H9 (cell line): ENCODE data around the gene VCAN. TPM values are rescaled to one million over a fixed set of nuclear protein-coding genes. Genes with fewer than 3 reads are reported as not detected.

Source experiments
- DNase-seq: peaks from one replicate; pipeline ENCODE4 v3.0.0-alpha.2; 2017
- H2AFZ ChIP-seq: one replicate; pipeline ENCODE4 v1.6.1; 2013; ENCODE audit warnings: mild to moderate bottlenecking, low read length, control low read depth, moderate library complexity
- H2AK5ac ChIP-seq: 2 replicates; pipeline ENCODE4 v1.6.1; 2013; ENCODE audit warnings: low read length, control low read depth, mixed read lengths; ENCODE audit not compliant: insufficient read length
- H2BK120ac ChIP-seq: one replicate; pipeline ENCODE4 v1.6.1; 2013; ENCODE audit warnings: low read depth, mild to moderate bottlenecking, low read length, control low read depth, inconsistent platforms; ENCODE audit not compliant: poor library complexity, severe bottlenecking
- H2BK12ac ChIP-seq: 2 replicates; pipeline ENCODE4 v1.6.1; 2013; ENCODE audit warnings: low read length, control low read depth, mixed read lengths, low read depth; ENCODE audit not compliant: insufficient read length
- H2BK15ac ChIP-seq: 2 replicates; pipeline ENCODE4 v1.6.1; 2013; ENCODE audit warnings: low read depth, low read length, control low read depth
- H2BK20ac ChIP-seq: one replicate; pipeline ENCODE4 v1.6.1; 2013; ENCODE audit warnings: low read depth, mild to moderate bottlenecking, low read length, control low read depth, inconsistent platforms; ENCODE audit not compliant: poor library complexity, severe bottlenecking
- H2BK5ac ChIP-seq: 2 replicates; pipeline ENCODE4 v1.6.1; 2013; ENCODE audit warnings: low read length, control low read depth, mixed read lengths; ENCODE audit not compliant: insufficient read length
- H3K14ac ChIP-seq: 2 replicates; pipeline ENCODE4 v1.6.1; 2013; ENCODE audit warnings: low read length, control low read depth; ENCODE audit not compliant: insufficient read depth
- H3K18ac ChIP-seq: 2 replicates; pipeline ENCODE4 v1.6.1; 2013; ENCODE audit warnings: low read depth, mild to moderate bottlenecking, mixed read lengths, low read length, control low read depth; ENCODE audit not compliant: insufficient read length
- H3K23ac ChIP-seq: 2 replicates; pipeline ENCODE4 v1.6.1; 2013; ENCODE audit warnings: low read length, control low read depth, mixed read lengths, low read depth; ENCODE audit not compliant: insufficient read length
- H3K23me2 ChIP-seq: 2 replicates; pipeline ENCODE4 v1.6.1; 2013; ENCODE audit warnings: low read depth, mild to moderate bottlenecking, mixed read lengths, low read length, control low read depth; ENCODE audit not compliant: insufficient read length, poor library complexity, severe bottlenecking
- H3K27ac ChIP-seq: 2 replicates; pipeline ENCODE4 v1.5.1; 2013; ENCODE audit warnings: low read length, control low read depth, mixed read lengths, low read depth; ENCODE audit not compliant: insufficient read length
- H3K27me3 ChIP-seq: 2 replicates; pipeline ENCODE4 v1.6.1; 2013; ENCODE audit warnings: low read length, control low read depth, inconsistent platforms; ENCODE audit not compliant: insufficient read depth
- H3K4ac ChIP-seq: 2 replicates; pipeline ENCODE4 v1.6.1; 2013; ENCODE audit warnings: low read depth, mild to moderate bottlenecking, control low read depth, inconsistent platforms, low read length, moderate library complexity
- H3K4me1 ChIP-seq: 2 replicates; pipeline ENCODE4 v1.6.1; 2013; ENCODE audit warnings: low read length, control low read depth, inconsistent platforms; ENCODE audit not compliant: insufficient read depth
- H3K4me2 ChIP-seq: 2 replicates; pipeline ENCODE4 v1.6.1; 2013; ENCODE audit warnings: low read length, control low read depth, mixed read lengths; ENCODE audit not compliant: insufficient read length, insufficient read depth
- H3K56ac ChIP-seq: 2 replicates; pipeline ENCODE4 v1.6.1; 2013; ENCODE audit warnings: low read depth, mild to moderate bottlenecking, mixed read lengths, low read length, control low read depth; ENCODE audit not compliant: insufficient read length
- H3K79me1 ChIP-seq: 2 replicates; pipeline ENCODE4 v1.6.1; 2013; ENCODE audit warnings: low read depth, mild to moderate bottlenecking, moderate library complexity, low read length, control low read depth, inconsistent platforms; ENCODE audit not compliant: insufficient read depth, poor library complexity, severe bottlenecking
- H3K79me2 ChIP-seq: 2 replicates; pipeline ENCODE4 v1.6.1; 2013; ENCODE audit warnings: low read length, control low read depth, inconsistent platforms; ENCODE audit not compliant: insufficient read depth
- H3K9ac ChIP-seq: 2 replicates; pipeline ENCODE4 v1.6.1; 2013; ENCODE audit warnings: low read length, control low read depth, mixed read lengths; ENCODE audit not compliant: insufficient read length; ENCODE audit errors: extremely low read depth
- H3K9me3 ChIP-seq: one replicate; pipeline ENCODE4 v1.6.1; 2013; ENCODE audit warnings: low read depth, low read length, inconsistent platforms; ENCODE audit not compliant: control insufficient read depth
- H3T11ph ChIP-seq: one replicate; pipeline ENCODE4 v1.6.1; 2013; ENCODE audit warnings: mild to moderate bottlenecking, low read length, control low read depth, inconsistent platforms
- H4K20me1 ChIP-seq: one replicate; pipeline ENCODE4 v1.6.1; 2013; ENCODE audit not compliant: control insufficient read depth, insufficient read length, insufficient read depth
- H4K5ac ChIP-seq: 2 replicates; pipeline ENCODE4 v1.6.1; 2013; ENCODE audit warnings: low read depth, mild to moderate bottlenecking, mixed read lengths, low read length, control low read depth; ENCODE audit not compliant: insufficient read length
- H4K8ac ChIP-seq: replicated peaks from 2 replicates; pipeline ENCODE4 v1.6.1; 2013; ENCODE audit warnings: low read length, control low read depth, mixed read lengths, low read depth; ENCODE audit not compliant: insufficient read length
- H4K91ac ChIP-seq: 2 replicates; pipeline ENCODE4 v1.6.1; 2013; ENCODE audit warnings: low read depth, mild to moderate bottlenecking, moderate library complexity, mixed read lengths, low read length, control low read depth; ENCODE audit not compliant: insufficient read length
- H3K27ac Mint-ChIP-seq, 3 experiments: 2 replicates in 2 of 3; 3 replicates in 1 of 3; pipeline ENCODE4 v1.8.0; 2020 to 2021; ENCODE audit warnings: mixed read lengths in 3 of 3, mild to moderate bottlenecking in 1 of 3, moderate library complexity in 1 of 3
- H3K27me3 Mint-ChIP-seq: 2 replicates; pipeline ENCODE4 v1.8.0; 2021; ENCODE audit warnings: low read depth, mild to moderate bottlenecking, moderate library complexity, mixed read lengths
- H3K36me3 Mint-ChIP-seq, 3 experiments: 2 replicates in 2 of 3; 3 replicates in 1 of 3; pipeline ENCODE4 v1.8.0; 2020 to 2021; ENCODE audit warnings: low read depth in 3 of 3, mixed read lengths in 3 of 3; ENCODE audit not compliant: insufficient read depth in 1 of 3
- H3K4me1 Mint-ChIP-seq, 2 experiments: 2 replicates each; pipeline ENCODE4 v1.8.0; 2020; ENCODE audit warnings: mixed read lengths in 2 of 2
- H3K4me3 Mint-ChIP-seq, 2 experiments: 2 replicates in 1 of 2; 3 replicates in 1 of 2; pipeline ENCODE4 v1.8.0; 2020 to 2021; ENCODE audit warnings: mild to moderate bottlenecking in 2 of 2, mixed read lengths in 2 of 2, moderate library complexity in 1 of 2
- H3K9me3 Mint-ChIP-seq, 2 experiments: 2 replicates in 1 of 2; 3 replicates in 1 of 2; pipeline ENCODE4 v1.8.0; 2020; ENCODE audit warnings: mild to moderate bottlenecking in 2 of 2, mixed read lengths in 2 of 2, moderate library complexity in 1 of 2
- WGBS: extraction: QIAGEN DNeasy Blood & Tissue Kit; methylation state at CpG from one replicate; pipeline ENCODE4 v1.1.7; 2013; ENCODE audit warnings: missing lambda C conversion rate, low lambda C conversion rate, mixed read lengths; ENCODE audit not compliant: insufficient read length; ENCODE audit errors: extremely low coverage; 5-methylcytosine and 5-hydroxymethylcytosine counted together
- total RNA-seq: library from RNA; stranded (reverse); gene quantifications from 2 replicates; pipeline ENCODE4 v1.2.1, GENCODE V29; 2021
- TF ChIP-seq, protein P1 (sequence below): fragments of 200-600 bp; sonication (generic); conservative IDR thresholded peaks from 3 replicates; pipeline ENCODE4 v1.8.0; 2021; ENCODE audit warnings: antibody characterized with exemption, mild to moderate bottlenecking

The VCAN gene
- total RNA-seq, 1 experiment from 2014 or later: 278 TPM

DNA sequence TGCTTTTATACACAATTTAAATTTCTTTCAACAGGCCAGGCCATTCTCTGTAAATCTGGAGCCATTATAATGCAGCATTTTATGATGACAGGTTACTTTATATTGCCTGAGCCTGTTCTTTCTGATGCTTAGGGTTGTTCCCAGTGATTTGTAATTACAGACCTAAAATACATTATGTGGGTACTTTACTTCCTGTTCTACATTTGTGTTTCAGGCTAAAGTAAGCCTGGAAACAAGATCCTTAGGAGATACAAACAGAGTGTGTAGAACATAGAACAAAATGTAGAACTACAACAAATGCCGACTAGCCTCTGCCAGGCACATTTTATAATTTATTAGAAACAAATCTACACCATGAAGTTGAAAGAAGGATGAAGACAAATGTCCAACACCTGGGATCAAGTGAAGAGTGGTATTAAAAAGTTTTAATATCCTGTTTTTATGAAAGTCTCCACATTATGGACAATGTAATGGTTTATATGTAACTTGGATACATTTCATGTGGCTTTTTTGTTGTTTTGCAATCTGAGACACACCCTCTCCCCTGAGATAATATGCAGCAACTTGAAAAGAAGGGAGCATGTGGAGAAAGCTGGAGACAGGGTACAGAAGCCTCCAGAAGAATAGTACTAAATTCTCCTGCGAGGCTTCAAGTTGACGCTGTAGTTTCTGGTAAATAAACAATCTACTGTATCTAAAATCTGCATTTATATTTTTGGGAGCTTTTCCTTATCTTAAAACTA lies 46.9 kb downstream of the VCAN start:
- H2BK12ac ChIP-seq: no peak overlapping the region
- H3K79me2 ChIP-seq: no peaks in the 10 kb centered on the region
- no peak overlapping the region for H2BK15ac ChIP-seq
- H3K4me2 ChIP-seq: no peak overlapping the region
- no peak overlapping the region for H3K27ac ChIP-seq
- H3T11ph ChIP-seq: no peak overlapping the region
- H3K23me2 ChIP-seq: no peaks in the 10 kb centered on the region
- H3K23ac ChIP-seq: no peak overlapping the region
- DNase-seq: no peak
- no CpG with 5 or more reads among the region's 3 CpGs for WGBS
- no peaks in the 10 kb centered on the region for H3K27me3 Mint-ChIP-seq
- H3K9me3 ChIP-seq: no peaks in the 10 kb centered on the region
- no peaks in the 10 kb centered on the region for H3K9me3 Mint-ChIP-seq
- H3K18ac ChIP-seq: no peak overlapping the region
- H4K5ac ChIP-seq: no peak overlapping the region
- no peak overlapping the region for H4K91ac ChIP-seq
- no peak overlapping the region for H4K8ac ChIP-seq
- H3K56ac ChIP-seq: no peak overlapping the region
- H2BK5ac ChIP-seq: no peak overlapping the region
- no peak overlapping the region for H2BK20ac ChIP-seq
- no peaks in the 10 kb centered on the region for H4K20me1 ChIP-seq
- no peaks in the 10 kb centered on the region for H3K79me1 ChIP-seq
- H3K4me1 Mint-ChIP-seq: peaks cover 0 to 3% of the 10 kb centered on the region in 2 experiments; a peak in 2 of 4 replicates
- H3K14ac ChIP-seq: no peak overlapping the region
- H2BK120ac ChIP-seq: no peak overlapping the region
- peaks cover 30 to 77% (median 56%) of the 10 kb centered on the region in 3 experiments; a peak in 6 of 7 replicates for H3K36me3 Mint-ChIP-seq
- H3K27ac Mint-ChIP-seq: peak overlapping the region in 1 of 3 experiments; percentile 17; a peak in 1 of 7 replicates
- TF ChIP-seq, protein P1, sequence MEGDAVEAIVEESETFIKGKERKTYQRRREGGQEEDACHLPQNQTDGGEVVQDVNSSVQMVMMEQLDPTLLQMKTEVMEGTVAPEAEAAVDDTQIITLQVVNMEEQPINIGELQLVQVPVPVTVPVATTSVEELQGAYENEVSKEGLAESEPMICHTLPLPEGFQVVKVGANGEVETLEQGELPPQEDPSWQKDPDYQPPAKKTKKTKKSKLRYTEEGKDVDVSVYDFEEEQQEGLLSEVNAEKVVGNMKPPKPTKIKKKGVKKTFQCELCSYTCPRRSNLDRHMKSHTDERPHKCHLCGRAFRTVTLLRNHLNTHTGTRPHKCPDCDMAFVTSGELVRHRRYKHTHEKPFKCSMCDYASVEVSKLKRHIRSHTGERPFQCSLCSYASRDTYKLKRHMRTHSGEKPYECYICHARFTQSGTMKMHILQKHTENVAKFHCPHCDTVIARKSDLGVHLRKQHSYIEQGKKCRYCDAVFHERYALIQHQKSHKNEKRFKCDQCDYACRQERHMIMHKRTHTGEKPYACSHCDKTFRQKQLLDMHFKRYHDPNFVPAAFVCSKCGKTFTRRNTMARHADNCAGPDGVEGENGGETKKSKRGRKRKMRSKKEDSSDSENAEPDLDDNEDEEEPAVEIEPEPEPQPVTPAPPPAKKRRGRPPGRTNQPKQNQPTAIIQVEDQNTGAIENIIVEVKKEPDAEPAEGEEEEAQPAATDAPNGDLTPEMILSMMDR: no peak
- no peak overlapping the region for H3K4me3 Mint-ChIP-seq
- H3K27me3 ChIP-seq: no peaks in the 10 kb centered on the region
- no peak overlapping the region for H2AK5ac ChIP-seq
- H3K4me1 ChIP-seq: no peaks in the 10 kb centered on the region
- H3K9ac ChIP-seq: no peak overlapping the region
- H3K4ac ChIP-seq: no peak overlapping the region
- no peak overlapping the region for H2AFZ ChIP-seq
